Ovary (tissue), 9 donors: Measurements from ENCODE around the gene FOXC1. TPM values are rescaled to one million over a fixed set of nuclear protein-coding genes. Genes with fewer than 3 reads are reported as not detected.

ENCODE experiments used
- DNase-seq, 5 donors: peaks; one replicate each; pipeline ENCODE4 v3.0.0-alpha.2; 2019 to 2020
- H3K27ac ChIP-seq, 2 donors: fragments of 200-600 bp; one replicate each; pipeline versions ENCODE4 v1.5.1 to v1.8.0; 2019 to 2022
- H3K27me3 ChIP-seq: fragments of 200-600 bp; one replicate; pipeline ENCODE4 v1.8.0; 2022
- H3K36me3 ChIP-seq: fragments of 200-600 bp; sonication (generic); one replicate; pipeline ENCODE4 v1.5.1; 2019
- H3K4me1 ChIP-seq: one replicate; pipeline ENCODE4 v1.8.1; 2013; ENCODE audit warnings: mild to moderate bottlenecking, moderate library complexity; ENCODE audit not compliant: insufficient read depth
- H3K4me3 ChIP-seq: fragments of 200-600 bp; sonication (generic); one replicate; pipeline ENCODE4 v1.5.1; 2017
- H3K9me3 ChIP-seq, 2 donors: fragments of 200-600 bp in 1 of 2; sonication (generic) in 1 of 2; one replicate each; pipeline versions ENCODE4 v1.5.1 to v1.8.1; 2013 to 2019; ENCODE audit warnings: mild to moderate bottlenecking in 1 of 2, moderate library complexity in 1 of 2
- EP300 ChIP-seq: sonication (generic); formaldehyde crosslinking; IDR thresholded peaks from one replicate; pipeline ENCODE4 v1.6.1; 2017; ENCODE audit warnings: antibody characterized with exemption
- POLR2A ChIP-seq: fragments of 450-650 bp; IDR thresholded peaks from one replicate; pipeline ENCODE4 v1.6.1; 2017; ENCODE audit warnings: antibody characterized with exemption, mild to moderate bottlenecking, moderate library complexity
- WGBS, 3 donors: extraction: QIAGEN DNeasy Blood & Tissue Kit in 1 of 3; methylation state at CpG; one replicate each; pipeline versions ENCODE4 v1.1.5 to v1.1.7; 2013 to 2017; 5-methylcytosine and 5-hydroxymethylcytosine counted together
- intact Hi-C, 4 donors: fragments of 100-400 bp; cut with DNase I; formaldehyde crosslinking; loops; one replicate each; pipeline versions ENCODE4 v1.11.0 to v1.15.1; 2022 to 2023
- polyA plus RNA-seq, 2 donors: library from polyadenylated mRNA; stranded (reverse); fragments of 200-250 nt in 1 of 2; fragments of 350-450 nt in 1 of 2; fragmentation: Illumina TruSeq in 1 of 2; extraction: RNeasy Lipid Tissue Mini Kit (QIAGEN cat#74804) in 1 of 2; gene quantifications; one replicate each; pipeline ENCODE4 v1.2.3, GENCODE V29; 2013 to 2014
- total RNA-seq, 7 donors: library from RNA; depleted of rRNA in 2 of 7; stranded (reverse); fragments of >200 nt in 2 of 7; fragmentation: NEBNext Ultra II Directional in 3 of 7; extraction: Animal tissue kit (Norgen Biotek cat#: 25700) in 3 of 7; gene quantifications; one replicate each; pipeline versions ENCODE4 v1.1.0 to v1.2.4, GENCODE V29; 2016 to 2023
- TF ChIP-seq, protein P1 (sequence below), 3 donors: fragments of 450-650 bp in 2 of 3; fragments of 200-600 bp in 1 of 3; IDR thresholded peaks; one replicate each; pipeline versions ENCODE4 v1.5.1 to v1.8.0; 2016 to 2022; ENCODE audit warnings: antibody characterized with exemption in 3 of 3, mild to moderate bottlenecking in 1 of 3
- donor health status: DM: no; HTN: no; CAD: no; lungs with moderate emphysema.
- donor health status: DM: no; HTN: no; CAD: no.
- donor health status: Bipolar disorder and iron deficiency.
- donor health status: DM: yes; HTN: yes; CAD: no.
- donor health status: DM: no; HTN: no; CAD: no.
- donor health status: DM: yes; HTN: yes; CAD: no.

FOXC1 gene
- total and polyA plus RNA-seq, 9 donors: 4.3 to 21.2 (median 6.5) TPM

DNA sequence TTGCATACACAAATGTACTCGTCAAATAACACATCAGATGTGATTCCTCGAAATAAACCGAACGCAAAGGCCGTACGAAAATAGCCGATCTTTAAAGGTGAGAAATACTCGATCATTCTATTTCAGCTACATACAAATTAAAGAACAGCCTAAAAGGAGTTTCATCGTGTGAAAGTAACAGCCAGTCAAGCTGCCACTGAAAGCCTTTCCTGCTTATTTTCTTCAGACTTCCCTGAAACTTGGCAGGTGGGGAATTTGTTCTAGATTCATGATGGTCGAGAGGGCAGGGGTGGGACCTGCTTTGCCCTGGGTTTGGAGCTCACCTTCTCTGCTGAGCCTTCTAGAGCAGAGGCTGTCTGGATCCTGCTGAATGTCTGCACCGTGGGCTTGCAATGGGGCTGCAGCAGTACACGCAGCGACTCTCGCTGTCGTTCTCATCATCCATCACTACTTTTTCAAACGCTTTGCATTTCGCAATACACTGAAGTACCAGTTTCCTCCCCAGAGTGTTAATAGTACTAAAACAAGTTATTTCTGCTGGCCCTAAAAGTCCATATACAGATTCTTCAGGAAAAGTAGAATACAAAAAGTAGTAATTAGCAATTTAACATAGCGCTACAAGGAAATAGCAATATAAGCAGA lies 16.2 kb downstream of the FOXC1 start:
- Histone ChIP-seq H3K27ac (no peak overlapping the region), H3K27me3 (no peaks in the 10 kb centered on the region), H3K9me3 (no peaks in the 10 kb centered on the region), H3K36me3 (no peaks in the 10 kb centered on the region), H3K4me3 (no peak overlapping the region), H3K4me1 (peaks cover 2% of the 10 kb centered on the region)
- no peak for DNase-seq
- 93 to 98% (median 96%) methylated on average over 18 of the region's 18 CpGs for WGBS, 3 donors
- TF ChIP-seq, protein P1, sequence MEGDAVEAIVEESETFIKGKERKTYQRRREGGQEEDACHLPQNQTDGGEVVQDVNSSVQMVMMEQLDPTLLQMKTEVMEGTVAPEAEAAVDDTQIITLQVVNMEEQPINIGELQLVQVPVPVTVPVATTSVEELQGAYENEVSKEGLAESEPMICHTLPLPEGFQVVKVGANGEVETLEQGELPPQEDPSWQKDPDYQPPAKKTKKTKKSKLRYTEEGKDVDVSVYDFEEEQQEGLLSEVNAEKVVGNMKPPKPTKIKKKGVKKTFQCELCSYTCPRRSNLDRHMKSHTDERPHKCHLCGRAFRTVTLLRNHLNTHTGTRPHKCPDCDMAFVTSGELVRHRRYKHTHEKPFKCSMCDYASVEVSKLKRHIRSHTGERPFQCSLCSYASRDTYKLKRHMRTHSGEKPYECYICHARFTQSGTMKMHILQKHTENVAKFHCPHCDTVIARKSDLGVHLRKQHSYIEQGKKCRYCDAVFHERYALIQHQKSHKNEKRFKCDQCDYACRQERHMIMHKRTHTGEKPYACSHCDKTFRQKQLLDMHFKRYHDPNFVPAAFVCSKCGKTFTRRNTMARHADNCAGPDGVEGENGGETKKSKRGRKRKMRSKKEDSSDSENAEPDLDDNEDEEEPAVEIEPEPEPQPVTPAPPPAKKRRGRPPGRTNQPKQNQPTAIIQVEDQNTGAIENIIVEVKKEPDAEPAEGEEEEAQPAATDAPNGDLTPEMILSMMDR (IDR thresholded peaks at IDR 0.05): no peak
- TF ChIP-seq POLR2A: no peak
- no peak for TF ChIP-seq EP300
- intact Hi-C loops: no loop called here

DNA sequence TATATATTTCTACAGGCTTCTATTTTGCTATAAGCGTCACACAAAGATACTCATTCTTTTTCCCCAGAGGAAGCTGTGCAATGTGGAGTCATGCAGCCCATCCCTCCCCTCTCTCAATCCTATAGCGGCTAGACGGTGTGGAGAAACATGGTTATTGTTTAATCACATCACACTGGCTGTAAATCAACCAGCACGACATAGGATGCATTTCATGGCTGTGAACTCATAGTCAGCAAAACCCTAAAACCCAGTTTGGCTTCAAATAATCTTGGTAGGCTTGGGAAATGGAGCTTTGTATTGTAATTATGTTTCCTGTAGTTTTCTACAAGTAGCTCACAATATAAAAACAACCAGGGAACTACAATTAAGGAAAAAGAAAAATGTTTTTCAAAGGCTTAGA lies 16.8 kb downstream of the FOXC1 start:
- H3K36me3 ChIP-seq: no peaks in the 10 kb centered on the region
- no peaks in the 10 kb centered on the region for H3K9me3 ChIP-seq
- 88 to 97% (median 95%) methylated on average over 4 of the region's 4 CpGs for WGBS, 3 donors
- peaks cover 2% of the 10 kb centered on the region for H3K4me1 ChIP-seq
- no peak overlapping the region for H3K4me3 ChIP-seq
- intact Hi-C loops: no loop called here
- no peaks in the 10 kb centered on the region for H3K27me3 ChIP-seq
- TF ChIP-seq EP300: no peak
- no peak for TF ChIP-seq POLR2A
- TF ChIP-seq, protein P1 (IDR thresholded peaks at IDR 0.05): no peak
- no peak for DNase-seq
- no peak overlapping the region for H3K27ac ChIP-seq

DNA sequence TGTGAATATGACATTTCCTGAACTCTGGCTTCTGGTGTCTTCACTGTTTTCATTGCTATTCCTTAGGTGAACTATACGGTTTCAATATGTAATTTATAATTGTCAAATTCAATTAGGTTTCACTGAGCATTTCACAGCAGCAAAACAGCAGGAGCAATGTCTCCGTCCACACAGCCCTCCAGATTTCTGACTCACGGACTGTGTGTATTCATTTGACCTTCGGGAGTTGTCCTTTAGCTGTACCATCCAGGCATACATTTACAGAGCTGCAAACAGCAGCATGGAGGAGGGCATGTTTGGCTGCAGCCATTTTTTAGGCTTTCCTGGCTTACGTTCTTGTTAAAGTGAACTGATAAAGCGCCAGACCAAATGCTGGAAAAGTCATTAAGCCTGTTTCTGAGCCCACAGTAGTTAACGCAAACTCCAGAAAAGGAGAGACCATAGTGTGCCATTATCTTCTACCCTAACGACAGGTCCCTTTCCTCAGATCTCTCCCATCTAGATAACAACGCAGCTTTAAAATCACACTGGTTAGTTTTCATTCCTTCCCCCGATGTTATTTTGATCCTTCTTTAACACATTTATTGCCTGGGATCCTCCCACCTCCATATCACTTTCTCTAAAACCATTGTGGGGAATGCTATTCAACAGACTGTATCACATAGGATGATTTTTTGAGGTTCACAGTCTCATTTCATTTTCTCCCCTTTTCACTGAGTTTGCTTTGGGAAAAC lies 18.3 kb downstream of the FOXC1 start:
- Histone ChIP-seq H3K4me1 (peaks cover 2% of the 10 kb centered on the region), H3K36me3 (no peaks in the 10 kb centered on the region), H3K9me3 (no peaks in the 10 kb centered on the region), H3K27me3 (no peaks in the 10 kb centered on the region), H3K4me3 (no peak overlapping the region), H3K27ac (no peak overlapping the region)
- TF ChIP-seq EP300 (no peak), POLR2A (no peak)
- TF ChIP-seq, protein P1 (IDR thresholded peaks at IDR 0.05): no peak
- DNase-seq: no peak
- intact Hi-C loops: no loop called here
- 71 to 87% (median 78%) methylated on average over 10 of the region's 10 CpGs for WGBS, 3 donors

DNA sequence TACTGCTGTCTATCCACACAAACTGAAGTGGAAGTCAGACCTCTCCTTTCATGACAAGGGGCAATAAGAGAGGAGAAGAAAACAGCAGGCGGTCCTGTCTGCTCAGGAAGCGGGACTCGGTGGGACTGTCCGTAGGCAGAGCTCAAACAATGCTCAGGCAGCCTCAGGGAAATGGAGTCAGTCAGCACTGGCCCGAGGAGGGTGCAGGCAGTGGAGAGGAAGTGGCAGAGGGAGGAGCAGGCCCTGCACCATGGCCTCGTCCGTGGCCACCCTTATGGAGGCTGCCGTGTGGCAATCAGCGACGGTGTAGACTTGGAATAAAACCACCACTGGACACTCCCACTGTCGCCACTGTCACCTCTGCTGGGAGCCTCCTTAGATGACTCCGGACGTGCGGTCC lies 19.6 kb downstream of the FOXC1 start:
- Histone ChIP-seq H3K4me1 (peaks cover 2% of the 10 kb centered on the region), H3K9me3 (no peaks in the 10 kb centered on the region), H3K4me3 (no peak overlapping the region), H3K27me3 (no peaks in the 10 kb centered on the region), H3K36me3 (no peaks in the 10 kb centered on the region), H3K27ac (no peak overlapping the region)
- TF ChIP-seq, protein P1 (IDR thresholded peaks at IDR 0.05): no peak
- no peak for TF ChIP-seq POLR2A
- TF ChIP-seq EP300: no peak
- DNase-seq: no peak
- WGBS, 3 donors: 94 to 97% (median 95%) methylated on average over 14 of the region's 14 CpGs
- intact Hi-C loops: no loop called here
